GM18519 (cell line): ENCODE measurements around the gene MALT1.
"Not testable (repeated sequence)": the region's sequence is repeated elsewhere in the genome, so short reads cannot be mapped to it uniquely, and the experiment has no call there.

Experiments used
- ATAC-seq: cut with Tn5 transposase; IDR thresholded peaks from one replicate; pipeline ENCODE4 v1.9.1; 2021; ENCODE audit warnings: mild to moderate bottlenecking, moderate library complexity; ENCODE audit not compliant: unreplicated experiment, low FRiP score

MALT1 gene

DNA sequence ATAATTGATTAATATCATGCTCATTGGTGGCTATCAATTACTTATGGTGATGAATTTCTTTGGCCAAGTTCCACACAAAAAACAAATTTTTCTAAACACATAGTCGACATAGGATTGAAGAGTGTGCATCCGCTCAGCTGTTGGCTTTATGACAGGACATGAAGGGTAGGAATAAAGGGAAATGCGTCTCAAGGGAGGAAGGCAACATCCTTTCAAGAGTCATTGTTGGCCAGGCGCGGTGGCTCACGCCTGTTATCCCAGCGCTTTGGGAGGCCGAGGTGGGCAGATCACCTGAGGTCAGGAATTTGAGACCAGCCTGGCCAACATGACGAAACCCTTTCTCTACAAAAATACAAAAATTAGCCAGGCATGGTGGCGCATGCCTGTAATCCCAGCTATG lies 20.4 kb upstream of the MALT1 start:
- not testable (repeated sequence) for ATAC-seq

GRCh38 chr18:58653144-58653722 lies 18.0 kb upstream of the MALT1 start:
- ATAC-seq: not testable (repeated sequence)

DNA sequence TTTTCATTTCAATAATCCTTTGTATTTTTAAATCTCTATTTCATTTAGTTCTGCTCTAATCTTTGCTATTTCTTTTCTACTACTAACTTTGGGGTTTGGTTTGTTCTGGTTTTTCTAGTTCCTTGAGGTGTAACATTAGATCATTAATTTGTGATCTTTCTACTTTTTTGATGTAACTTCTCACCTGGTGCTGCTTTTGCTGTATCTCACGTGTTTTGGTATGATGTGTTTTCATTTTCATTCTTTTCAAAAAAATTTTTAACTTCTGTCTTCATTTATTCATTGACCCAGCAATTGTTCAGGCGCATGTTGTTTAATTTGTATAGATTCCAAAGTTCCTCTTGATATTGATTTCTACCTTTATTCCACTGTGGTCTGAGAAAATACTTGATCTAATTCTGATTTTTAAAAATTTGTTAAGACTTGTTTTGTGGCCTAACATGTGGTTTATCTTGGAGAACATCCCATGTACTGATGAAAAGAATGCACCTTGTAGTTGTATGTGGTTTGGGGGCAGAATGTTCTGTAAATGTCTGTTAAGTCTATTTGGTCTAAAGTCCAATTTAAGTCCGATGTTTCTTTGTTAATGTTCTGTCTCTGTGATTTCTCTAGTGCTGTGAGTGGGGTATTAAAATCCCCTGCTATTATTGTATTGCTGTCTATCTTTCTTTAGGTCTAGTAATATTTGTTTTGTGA lies 17.3 kb upstream of the MALT1 start:
- ATAC-seq: no peak

- no peak for ATAC-seq
Observed at GRCh38 chr18:58654896-58655614, 16.2 kb upstream of the MALT1 start.

GRCh38 chr18:58657081-58657480 lies 14.2 kb upstream of the MALT1 start:
- ATAC-seq: no peak

DNA sequence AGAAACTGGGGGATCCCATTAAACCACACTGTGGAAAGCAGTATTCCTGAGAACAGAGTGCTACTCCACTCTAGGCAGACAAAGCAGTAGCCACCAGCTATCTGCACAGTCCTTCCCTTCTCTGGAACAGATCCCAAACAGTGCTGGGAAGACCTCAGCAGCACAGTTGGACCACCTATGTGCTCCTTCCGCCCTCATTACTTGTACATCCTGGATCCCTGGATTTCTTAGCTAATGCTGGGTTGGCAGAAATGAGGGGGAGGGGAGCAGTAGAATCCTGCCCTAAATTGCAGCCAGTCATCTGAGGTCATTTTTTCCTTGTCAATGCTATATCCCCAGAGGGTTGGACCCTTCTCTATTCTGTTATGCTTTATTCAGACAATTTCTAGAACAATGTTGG lies 13.8 kb upstream of the MALT1 start:
- ATAC-seq: no peak

- no peak for ATAC-seq
Observed at GRCh38 chr18:58659691-58660090, 11.6 kb upstream of the MALT1 start.

- no peak for ATAC-seq
Observed at GRCh38 chr18:58660915-58661314, 10.3 kb upstream of the MALT1 start.

DNA sequence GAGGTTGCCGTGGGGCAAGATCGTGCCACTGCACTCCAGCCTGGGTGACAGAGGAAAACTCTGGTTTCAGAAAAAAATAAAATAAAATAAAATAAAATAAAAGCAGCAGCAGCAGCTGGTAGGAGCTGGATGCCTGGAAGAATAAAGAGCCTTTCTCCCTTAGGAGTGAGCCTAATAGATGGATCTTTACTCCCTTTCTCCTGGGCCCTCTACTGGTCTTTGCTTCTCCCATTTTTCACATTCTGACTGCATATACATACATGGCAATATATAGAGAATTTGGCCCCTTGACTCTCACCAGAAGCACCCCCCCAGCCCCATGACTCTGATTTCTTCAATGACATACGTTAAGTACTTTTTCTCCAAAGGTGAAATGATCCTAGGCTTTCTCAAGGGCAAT lies 9.8 kb upstream of the MALT1 start:
- no peak for ATAC-seq

GRCh38 chr18:58662118-58662517 lies 9.1 kb upstream of the MALT1 start:
- ATAC-seq: no peak

GRCh38 chr18:58666176-58666575 lies 5.1 kb upstream of the MALT1 start:
- ATAC-seq: no peak

GRCh38 chr18:58668211-58668610 lies 3.1 kb upstream of the MALT1 start:
- ATAC-seq: no peak

DNA sequence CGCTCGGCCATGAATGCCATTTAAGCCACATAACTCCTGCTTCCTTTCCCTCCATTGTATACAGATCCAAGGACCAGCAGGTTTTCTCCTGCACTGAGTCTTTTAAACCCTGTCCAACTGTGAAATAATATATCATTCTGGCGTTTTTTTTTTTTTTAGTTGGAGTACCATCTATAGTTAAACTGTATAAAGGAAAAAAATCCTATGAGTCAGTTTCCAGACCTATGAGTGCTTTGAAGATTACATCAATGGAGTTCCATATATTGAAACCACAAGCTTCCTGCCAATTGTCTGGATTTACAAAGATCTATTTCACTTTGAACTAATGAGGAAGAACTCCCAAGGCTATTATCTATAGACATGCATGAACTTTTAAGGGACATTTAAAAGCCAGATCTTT lies 2.4 kb upstream of the MALT1 start:
- ATAC-seq: no peak

DNA sequence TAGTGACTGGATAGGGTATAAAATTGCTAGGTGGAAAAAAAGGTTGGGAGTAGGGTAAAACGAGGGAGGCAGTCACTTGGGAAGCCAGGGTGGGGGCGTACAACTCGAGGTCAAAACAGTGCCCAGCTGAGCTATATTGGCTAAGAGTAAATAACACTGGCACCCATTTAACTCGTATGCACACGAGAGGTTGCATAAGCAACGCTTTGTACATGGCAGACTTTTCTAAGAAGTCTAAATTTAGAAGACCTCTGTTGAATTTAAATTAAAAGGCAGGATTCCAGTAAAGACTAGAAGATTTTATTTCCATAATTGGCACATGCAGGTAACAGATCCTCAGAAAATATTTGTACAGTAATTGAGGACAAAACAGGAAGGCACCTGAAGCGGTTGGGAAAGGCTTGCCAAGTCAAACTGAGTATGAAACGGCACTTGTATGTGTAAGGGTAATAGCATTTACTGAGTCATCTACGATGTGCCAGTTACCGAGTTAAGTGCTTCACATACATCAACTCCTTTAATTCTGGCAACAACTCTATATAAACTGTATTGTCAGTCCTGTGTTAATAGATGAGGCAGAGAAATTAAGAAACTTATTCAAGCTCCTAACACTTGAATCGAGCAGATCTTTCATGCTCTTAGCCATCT lies 1.4 kb upstream of the MALT1 start:
- no peak for ATAC-seq

GRCh38 chr18:58670404-58671110 lies 708 bp upstream of the MALT1 start:
- no peak for ATAC-seq

- ATAC-seq: no peak
Observed at GRCh38 chr18:58671632-58672564, 633 bp downstream of the MALT1 start.

- ATAC-seq: no peak
Observed at GRCh38 chr18:58674159-58674558, 2.9 kb downstream of the MALT1 start.

DNA sequence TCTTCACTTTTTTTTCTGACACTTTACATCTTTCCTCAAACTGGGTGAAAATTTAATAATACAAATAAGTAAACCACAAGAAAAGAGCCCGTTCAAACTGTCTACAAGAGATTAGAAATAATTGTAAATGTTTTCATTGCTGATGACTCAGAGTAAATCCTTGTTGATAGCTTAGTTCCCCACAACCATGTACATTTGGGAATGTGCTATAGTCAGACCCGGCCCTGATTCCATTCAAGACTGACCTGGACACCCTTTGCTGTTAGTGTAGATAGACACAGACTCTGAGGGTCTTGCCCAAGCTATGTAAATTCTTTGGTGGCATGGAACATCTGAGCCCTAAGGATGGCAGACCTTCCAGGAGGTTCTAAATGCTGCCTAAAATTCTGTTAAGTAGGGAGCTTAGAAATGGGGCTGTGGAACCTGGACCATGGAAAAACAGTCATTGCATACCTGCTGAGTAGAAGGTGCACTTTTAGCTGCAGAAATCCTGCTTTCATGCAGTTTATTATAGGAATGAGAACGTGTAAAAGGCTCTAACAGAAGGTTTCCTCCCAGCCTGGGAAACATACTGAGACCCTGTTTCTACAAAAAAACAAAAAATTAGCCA lies 3.7 kb downstream of the MALT1 start:
- ATAC-seq: no peak

DNA sequence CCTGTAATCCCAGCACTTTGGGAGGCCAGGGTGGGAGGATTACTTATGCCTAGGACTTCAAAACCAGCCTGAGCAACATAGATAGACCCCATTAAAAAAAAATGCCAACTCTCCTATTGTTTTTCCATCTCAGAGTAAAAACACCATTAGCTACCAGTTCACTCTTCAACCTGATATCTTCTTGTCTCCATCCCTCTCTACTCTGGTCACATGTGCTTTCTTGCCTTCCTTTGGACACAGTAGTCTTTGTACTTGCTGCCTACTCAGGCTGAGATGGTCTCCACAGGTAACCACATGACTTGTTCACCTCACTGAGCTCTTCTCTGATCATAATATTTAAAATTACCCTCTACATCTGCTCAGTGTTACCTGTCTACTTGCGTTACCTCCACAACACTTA lies 5.0 kb downstream of the MALT1 start:
- no peak for ATAC-seq
